SKM-1 (cell line): Measurements from ENCODE around the gene EEF1E1.
A peak's percentile ranks its signal among the peaks of the same experiment; 100 is the strongest.
"Not testable (repeated sequence)": the region's sequence is repeated elsewhere in the genome, so short reads cannot be mapped to it uniquely, and the experiment has no call there.

Source experiments
- DNase-seq: peaks from one replicate; lab custom pipeline; 2025; ENCODE audit not compliant: unreplicated experiment; lab: John Stamatoyannopoulos, UW

EEF1E1 gene

DNA sequence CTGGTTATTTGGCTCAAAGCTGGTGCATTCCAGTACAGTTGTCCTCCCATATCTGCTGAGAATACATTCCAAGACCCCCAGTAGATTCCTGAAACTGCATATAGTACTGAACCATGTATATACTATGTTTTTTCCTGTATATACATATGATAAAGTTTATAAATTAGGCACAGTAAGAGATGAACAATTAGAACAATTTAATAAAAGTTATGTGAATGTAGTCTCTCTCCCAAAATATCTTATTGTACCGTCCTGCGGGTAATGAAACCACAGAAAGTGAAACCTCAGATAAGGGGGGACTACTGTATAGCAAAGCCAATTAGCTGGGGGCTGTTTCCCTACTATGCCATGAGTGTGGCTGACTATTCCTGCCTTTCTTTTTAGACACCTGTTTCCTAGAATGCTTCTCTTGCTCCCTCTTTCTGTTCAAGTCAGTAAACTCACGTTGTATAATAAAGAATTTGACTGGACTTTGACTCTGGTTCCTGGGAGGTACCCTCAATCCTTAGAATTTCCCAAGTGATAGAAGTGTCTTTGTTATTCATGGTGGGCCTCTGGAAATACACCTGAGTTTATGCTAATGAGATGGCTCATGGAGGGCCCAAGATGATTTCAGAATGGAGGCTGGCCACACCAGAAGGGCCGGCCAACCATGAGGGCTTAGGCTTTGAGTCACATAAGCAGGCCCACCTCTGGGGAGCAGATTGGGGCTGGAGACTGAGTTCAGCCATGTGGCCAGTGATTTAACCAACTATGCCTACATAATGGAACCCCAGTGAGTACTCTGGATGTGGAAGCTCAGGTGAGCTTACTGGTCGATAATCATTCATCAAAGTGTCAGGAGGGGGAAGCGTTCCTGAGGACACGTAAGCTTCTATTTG is 37.5 kb downstream of the EEF1E1 start:
- no peak for DNase-seq

DNA sequence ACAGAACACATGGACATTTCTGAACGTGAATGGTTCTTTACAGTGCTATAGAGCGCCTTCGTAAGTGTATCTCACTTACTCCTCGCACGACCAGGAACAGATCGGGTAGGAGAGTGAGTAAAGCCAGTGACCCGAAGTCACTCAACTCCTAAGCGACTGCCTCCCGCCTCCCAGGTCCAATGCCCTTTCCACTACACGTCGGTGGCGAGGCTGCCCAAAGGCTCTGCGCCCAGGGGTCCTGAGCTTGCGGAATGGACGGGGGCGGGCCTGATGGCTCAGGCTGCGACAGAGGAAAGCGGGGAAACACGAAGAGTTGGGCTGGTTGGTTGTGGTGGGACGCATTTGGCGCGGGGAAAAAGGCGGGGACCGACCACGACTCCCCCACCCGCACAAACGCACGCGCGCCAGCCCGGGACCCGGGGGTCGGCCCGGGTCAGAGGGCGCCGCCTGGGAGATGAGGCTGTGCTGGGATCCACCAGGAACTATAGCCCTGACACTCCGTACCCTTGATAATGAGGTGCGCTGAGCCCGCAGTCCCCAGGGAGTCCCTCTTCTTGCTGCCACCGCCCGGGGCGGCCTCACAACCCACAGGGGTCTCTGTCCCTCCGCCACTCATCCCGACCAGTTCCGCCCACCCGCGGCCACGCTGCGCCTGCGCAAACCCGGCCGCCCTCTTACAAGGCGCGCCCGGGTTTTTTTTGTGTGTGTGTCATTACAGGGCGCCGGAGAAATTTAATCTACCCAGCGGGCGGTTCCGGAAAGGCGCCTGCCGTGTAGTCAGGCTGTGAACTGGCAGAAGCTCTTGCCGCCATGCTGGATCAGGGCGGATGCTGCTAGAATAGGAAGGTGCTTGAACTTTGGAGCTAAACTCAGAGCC is 38.3 kb downstream of the EEF1E1 start, which contains the start of gene BLOC1S5:
BLOC1S5 (minus strand) TSS at position 629 of the 877 bp plus-strand sequence; CDS start at position 616, 13 bp downstream.
- peak; percentile 73 for DNase-seq

DNA sequence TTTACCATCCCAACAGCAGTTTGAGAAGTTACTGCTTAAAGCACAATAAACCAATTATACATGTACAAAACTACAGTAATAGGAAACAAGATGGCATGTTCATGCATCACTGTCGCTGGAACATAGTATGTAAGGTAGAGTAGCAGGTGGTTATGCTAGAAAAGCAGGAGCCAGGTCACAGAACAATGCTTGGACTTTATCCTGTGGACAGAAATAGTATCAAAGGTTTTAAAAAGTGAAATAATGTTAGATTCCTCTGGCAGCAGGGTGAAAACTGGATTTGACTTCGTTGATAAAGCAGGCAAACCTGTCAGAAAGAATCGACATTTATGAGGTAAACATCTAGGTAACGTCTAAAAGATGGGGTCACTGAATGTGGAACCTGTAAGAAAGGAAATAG is 40.6 kb downstream of the EEF1E1 start:
- DNase-seq, result no peak

DNA sequence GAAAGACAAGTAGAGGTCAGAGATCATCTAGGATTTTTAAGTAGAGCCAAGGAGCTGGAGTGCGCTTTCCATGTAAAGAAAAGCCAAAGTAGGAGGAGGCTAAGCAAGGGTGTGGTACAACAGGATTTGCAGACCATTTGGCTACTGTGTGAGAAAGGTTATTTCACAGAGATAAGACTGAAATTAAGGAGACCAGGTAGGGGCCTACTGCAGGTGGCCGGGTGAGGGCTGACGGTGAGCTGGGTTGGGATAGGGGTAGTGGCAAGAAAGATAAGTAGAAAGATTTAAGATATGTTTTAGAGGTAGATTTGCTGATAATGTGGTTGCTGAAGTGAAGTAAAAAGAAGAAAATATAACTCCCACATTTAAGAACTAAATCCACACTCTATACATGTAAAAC is 42.0 kb downstream of the EEF1E1 start:
- no peak for DNase-seq

DNA sequence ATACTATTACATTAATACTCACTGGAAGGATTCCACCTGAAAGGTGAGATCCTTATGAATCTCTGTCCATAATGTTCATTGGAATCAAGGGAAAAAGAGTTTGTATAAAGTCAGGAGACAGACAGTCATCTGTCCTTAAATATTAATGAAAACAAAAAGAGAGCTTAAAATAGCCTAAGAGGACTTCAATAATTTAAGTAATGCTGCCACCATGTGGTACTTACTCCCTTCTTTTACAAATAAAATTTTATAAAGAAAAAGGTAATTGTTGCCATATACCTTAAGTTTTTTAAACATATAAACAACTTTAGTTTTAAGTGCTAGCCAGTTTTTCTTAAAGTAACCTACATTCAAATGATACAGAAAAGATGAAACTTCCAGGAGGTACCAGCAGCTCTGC is 43.2 kb downstream of the EEF1E1 start:
- DNase-seq, result no peak

DNA sequence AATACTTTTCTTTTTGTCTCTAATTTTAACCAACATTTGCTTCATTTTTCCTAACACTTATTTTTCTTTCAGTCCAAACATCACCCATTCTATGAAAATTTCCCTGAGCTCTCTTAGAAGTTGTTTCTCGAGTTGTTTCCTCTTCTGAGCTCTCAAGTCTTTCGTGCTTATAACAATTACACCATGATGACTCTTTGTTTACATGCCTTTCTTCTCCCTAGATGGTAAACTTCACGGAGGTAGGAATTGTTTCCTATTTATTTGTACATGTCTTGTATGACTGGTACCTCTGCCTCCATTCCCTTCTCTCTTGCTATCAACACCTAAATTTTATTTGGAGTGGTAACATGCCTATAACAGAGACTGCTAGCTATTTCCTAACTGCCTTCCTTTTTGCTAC is 44.6 kb downstream of the EEF1E1 start:
- no peak for DNase-seq

DNA sequence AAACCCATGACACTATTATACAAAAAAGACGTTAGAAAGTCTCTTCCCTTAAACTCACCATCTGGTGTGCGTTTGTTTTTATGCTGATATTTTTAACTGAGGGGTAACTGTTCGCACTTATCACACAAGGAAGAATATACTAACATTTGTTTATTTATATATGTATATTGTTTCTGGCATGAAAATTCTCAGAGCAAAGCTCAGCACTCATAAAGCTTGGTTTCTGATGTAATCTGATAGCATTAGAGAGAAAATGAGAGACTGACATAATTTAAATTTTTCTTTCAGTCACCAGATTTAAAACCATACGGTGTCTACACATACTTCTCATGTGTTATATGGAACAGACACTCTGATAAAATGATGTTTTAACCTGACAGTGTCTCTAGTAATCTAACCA is 45.1 kb downstream of the EEF1E1 start:
- DNase-seq, result no peak

DNA sequence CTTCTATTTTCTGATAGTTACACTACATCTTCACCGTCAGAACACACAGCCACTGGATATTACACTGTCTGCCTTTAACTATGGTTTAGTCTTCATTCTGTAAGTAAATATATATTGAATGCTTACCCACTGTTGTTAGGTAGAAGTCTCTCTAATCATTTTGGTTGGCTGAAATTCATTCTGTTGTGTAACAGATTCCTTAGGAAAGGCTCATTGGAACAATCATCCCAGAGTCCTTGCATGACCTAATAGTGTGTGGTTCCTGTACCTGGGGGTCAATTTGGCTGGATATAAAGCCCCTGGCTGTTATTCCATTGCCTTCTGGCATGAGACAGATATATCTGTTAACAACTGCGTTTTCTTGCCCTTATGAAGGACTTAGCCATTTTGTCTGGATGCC is 48.1 kb downstream of the EEF1E1 start:
- no peak for DNase-seq

DNA sequence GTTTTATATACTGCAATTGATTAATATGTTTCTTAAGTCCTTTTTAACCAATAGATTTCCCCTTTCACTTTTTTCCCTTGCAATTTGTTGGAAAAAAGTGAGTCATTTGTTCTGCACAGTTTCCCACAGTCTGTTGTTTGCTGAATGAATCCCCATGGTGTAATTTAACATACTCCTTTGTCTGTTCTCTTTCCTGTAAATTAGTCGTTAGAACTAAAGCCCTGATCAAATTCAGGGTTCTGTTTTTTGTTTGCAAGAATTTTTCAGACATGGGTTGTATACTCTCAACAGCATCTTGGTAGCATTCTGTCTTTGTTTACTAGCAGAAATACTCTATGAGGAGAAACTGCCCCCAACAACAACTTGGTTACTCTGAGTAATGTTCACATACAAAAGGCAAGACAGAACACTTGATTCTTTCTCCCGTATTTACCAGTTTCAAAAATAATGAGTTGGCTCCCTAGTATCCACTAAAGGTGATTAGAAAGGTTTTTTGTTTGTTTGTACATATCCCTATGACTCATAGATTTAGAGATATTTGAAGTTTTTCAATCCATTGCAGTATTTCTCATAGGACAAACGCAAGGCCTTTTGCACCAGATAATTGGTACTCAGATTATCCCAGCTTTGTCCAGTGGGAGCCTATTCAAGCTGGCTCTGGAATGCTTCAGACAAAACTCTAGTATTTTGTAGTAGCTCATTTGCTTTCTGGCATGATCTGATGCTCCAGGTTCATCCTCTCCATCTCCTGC is 54.6 kb downstream of the EEF1E1 start:
- DNase-seq, result no peak

DNA sequence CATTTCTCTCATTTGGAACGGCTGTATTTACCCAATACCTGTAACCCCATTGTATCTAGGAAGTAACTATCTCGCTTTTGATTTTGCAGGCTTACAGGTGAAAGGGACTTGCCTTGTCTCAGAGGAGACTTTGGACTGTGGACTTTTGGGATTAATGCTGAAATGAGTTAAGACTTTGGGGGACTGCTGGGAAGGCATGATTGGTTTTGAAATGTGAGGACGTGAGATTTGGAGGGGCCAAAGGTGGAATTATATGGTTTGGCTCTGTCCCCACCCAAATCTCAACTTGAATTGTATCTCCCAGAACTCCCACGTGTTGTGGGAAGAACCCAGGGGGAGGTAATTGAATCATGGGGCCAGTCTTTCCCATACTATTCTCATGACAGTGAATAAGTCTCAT is 56.6 kb downstream of the EEF1E1 start:
- not testable (repeated sequence) for DNase-seq

DNA sequence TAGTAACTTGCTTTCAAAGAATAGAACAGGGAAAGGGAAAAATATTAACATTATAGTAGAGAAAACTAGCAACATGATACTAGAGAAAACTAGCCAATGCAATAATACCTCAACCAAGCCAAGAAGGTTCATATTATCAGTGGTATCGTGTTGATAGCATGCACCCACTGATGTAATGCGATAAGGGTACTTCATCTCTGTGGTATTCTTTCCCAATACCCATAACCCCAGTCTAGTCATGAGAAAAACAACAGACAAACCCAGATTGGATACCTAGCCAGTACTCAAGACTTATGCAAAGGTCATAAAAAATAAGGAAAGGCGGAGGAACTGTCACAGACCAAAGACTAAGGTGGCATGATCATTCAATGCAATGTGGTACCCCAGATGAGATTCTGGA is 59.1 kb downstream of the EEF1E1 start:
- DNase-seq, result no peak

DNA sequence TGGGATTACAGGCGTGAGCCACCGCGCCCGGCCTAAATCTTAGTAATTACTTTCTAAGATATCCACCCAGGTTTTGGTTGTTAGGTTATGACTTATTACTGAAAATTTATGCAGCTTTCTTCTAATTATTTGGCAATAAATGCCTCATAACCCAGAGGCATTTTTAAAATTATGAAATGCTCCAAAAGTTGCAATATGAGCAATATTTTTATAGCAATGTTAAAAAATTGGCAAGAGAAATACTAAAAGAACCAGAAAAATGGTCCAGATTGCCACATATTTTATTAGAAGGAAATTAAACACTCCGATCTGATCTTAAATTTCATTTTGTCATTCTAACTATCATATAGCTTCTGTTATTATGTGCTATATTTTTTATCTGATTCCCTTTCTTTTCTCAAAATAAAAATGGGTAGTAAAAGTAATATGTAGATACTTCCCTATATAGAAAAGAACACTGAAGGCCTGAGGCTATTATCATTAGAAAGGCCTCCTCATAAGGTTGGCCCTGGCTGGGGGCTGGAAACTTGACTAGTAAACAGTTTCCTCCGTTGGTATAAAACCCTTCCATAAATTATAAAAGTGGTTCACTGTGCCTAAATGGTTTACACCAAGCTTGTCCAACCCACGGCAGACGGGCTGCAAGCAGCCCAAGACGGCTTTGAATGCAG is 60.3 kb downstream of the EEF1E1 start:
- DNase-seq, result no peak

DNA sequence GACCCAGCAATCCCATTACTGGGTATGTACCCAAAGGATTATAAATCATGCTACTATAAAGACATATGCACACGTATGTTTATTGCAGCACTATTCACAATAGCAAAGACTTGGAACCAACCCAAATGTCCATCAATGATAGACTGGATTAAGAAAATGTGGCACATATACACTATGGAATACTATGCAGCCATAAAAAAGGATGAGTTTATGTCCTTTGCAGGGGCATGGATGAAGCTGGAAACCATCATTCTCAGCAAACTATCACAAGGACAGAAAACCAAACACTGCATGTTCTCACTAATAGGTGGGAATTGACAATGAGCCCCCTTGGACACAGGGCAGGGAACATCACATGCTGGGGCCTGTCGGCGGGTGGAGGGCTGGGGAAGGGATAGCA is 68.2 kb downstream of the EEF1E1 start:
- DNase-seq, result not testable (repeated sequence)

DNA sequence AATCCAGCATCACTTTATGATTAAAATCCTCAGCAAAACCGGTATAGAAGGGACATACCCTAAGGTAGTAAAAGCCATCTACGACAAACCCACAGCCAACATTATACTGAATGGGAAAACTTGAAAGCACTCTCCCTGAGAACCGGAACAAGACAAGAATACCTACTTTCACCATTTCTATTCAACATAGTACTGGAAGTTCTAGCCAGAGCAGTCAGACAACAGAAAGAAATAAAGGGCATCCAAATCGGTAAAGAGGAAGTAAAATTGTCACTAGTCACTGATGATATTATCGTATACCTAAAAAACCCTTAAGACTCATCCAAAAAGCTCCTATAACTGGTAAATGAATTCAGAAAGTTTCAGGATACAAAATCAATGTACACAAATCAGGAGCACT is 71.4 kb downstream of the EEF1E1 start:
- DNase-seq, result no peak
